OCI-LY1 (cell line): ENCODE data around the gene RNH1.

Experiments used
- EZH2 ChIP-seq: fragments of 200-600 bp; sonication (generic), shearing (Covaris generic); IDR thresholded peaks from 2 replicates; pipeline ENCODE4 v1.8.0; 2017; ENCODE audit warnings: borderline replicate concordance, mixed run types, mild to moderate bottlenecking, antibody characterized with exemption, low read length, moderate library complexity, mixed read lengths
- TF ChIP-seq, protein P1 (sequence below): fragments of 200-600 bp; sonication (generic), shearing (Covaris generic); IDR thresholded peaks from 2 replicates; pipeline ENCODE4 v1.5.1; 2017; ENCODE audit warnings: mild to moderate bottlenecking, antibody characterized with exemption, low read length, moderate library complexity, mixed read lengths

GRCh38 chr11:539971-540481, 33.0 kb upstream of the RNH1 start:
- TF ChIP-seq, protein P1, sequence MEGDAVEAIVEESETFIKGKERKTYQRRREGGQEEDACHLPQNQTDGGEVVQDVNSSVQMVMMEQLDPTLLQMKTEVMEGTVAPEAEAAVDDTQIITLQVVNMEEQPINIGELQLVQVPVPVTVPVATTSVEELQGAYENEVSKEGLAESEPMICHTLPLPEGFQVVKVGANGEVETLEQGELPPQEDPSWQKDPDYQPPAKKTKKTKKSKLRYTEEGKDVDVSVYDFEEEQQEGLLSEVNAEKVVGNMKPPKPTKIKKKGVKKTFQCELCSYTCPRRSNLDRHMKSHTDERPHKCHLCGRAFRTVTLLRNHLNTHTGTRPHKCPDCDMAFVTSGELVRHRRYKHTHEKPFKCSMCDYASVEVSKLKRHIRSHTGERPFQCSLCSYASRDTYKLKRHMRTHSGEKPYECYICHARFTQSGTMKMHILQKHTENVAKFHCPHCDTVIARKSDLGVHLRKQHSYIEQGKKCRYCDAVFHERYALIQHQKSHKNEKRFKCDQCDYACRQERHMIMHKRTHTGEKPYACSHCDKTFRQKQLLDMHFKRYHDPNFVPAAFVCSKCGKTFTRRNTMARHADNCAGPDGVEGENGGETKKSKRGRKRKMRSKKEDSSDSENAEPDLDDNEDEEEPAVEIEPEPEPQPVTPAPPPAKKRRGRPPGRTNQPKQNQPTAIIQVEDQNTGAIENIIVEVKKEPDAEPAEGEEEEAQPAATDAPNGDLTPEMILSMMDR, result no peak
- no peak for TF ChIP-seq EZH2
